ENCODE measurements around the gene OLIG3. TPM values are rescaled to one million over a fixed set of nuclear protein-coding genes. Genes with fewer than 3 reads are reported as not detected.

Gene OLIG3
- total RNA-seq, 1 experiment from 2014 or later = 5.4 TPM

GRCh38 chr6:137487869-137488149 lies 6.4 kb downstream of the OLIG3 start:
- Mint-ChIP-seq H3K4me3 (peak overlapping the region; percentile 84), H3K36me3 (no peaks in the 10 kb centered on the region)

More at GRCh38 chr6:137487869-137488149, 6.4 kb downstream of the OLIG3 start:
- TF ChIP-seq SP1 (CRISPR knock-in tag; conservative IDR thresholded peaks at IDR 0.05) (no peak), AFF4 (CRISPR knock-in tag; IDR thresholded peaks at IDR 0.05; ENCODE audit: borderline replicate concordance) (no peak), JUN (CRISPR knock-in tag; IDR thresholded peaks at IDR 0.05) (no peak), SMAD4 (CRISPR knock-in tag; IDR thresholded peaks at IDR 0.05) (no peak), ZNF423 (CRISPR knock-in tag; IDR thresholded peaks at IDR 0.05) (no peak), CBFB (CRISPR knock-in tag; IDR thresholded peaks at IDR 0.05; ENCODE audit: low read depth) (no peak), ZSCAN18 (CRISPR knock-in tag; IDR thresholded peaks at IDR 0.05) (no peak), FOXK1 (CRISPR knock-in tag; IDR thresholded peaks at IDR 0.05) (no peak), OVOL2 (CRISPR knock-in tag; IDR thresholded peaks at IDR 0.05; ENCODE audit: borderline replicate concordance) (no peak), TEAD4 (CRISPR knock-in tag; IDR thresholded peaks at IDR 0.05) (no peak), NR3C1 (CRISPR knock-in tag; conservative IDR thresholded peaks at IDR 0.05; ENCODE audit: low read depth) (no peak), ELF4 (CRISPR knock-in tag; IDR thresholded peaks at IDR 0.05; ENCODE audit: low read depth) (no peak), ZBTB43 (CRISPR knock-in tag; IDR thresholded peaks at IDR 0.05) (no peak), FOXJ3 (CRISPR knock-in tag; IDR thresholded peaks at IDR 0.05; ENCODE audit: borderline replicate concordance) (no peak), ZNF416 (CRISPR knock-in tag; IDR thresholded peaks at IDR 0.05) (no peak), PRRX2 (CRISPR knock-in tag; IDR thresholded peaks at IDR 0.05) (no peak), HMGXB4 (CRISPR knock-in tag; IDR thresholded peaks at IDR 0.05) (no peak)
- TF ChIP-seq, protein P1, sequence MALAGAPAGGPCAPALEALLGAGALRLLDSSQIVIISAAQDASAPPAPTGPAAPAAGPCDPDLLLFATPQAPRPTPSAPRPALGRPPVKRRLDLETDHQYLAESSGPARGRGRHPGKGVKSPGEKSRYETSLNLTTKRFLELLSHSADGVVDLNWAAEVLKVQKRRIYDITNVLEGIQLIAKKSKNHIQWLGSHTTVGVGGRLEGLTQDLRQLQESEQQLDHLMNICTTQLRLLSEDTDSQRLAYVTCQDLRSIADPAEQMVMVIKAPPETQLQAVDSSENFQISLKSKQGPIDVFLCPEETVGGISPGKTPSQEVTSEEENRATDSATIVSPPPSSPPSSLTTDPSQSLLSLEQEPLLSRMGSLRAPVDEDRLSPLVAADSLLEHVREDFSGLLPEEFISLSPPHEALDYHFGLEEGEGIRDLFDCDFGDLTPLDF (CRISPR knock-in tag; IDR thresholded peaks at IDR 0.05) = no peak
- TF ChIP-seq, protein P2, sequence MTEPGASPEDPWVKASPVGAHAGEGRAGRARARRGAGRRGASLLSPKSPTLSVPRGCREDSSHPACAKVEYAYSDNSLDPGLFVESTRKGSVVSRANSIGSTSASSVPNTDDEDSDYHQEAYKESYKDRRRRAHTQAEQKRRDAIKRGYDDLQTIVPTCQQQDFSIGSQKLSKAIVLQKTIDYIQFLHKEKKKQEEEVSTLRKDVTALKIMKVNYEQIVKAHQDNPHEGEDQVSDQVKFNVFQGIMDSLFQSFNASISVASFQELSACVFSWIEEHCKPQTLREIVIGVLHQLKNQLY (CRISPR knock-in tag; IDR thresholded peaks at IDR 0.05) = no peak
- peak; percentile 19 for DNase-seq (ENCODE audit: low spot score)
- Mint-ChIP-seq H3K27ac (no peak overlapping the region), H3K27me3 (ENCODE audit: low read depth) (peaks cover 93% of the 10 kb centered on the region), H3K4me1 (peaks cover 56% of the 10 kb centered on the region), H3K9me3 (no peaks in the 10 kb centered on the region)
- ChIA-PET POLR2A (no interaction called here), CTCF (interaction anchor here (1.9 kb wide), 1 partner anchor 154 kb away, joined by 6 read pairs; no protein-coding TSS in a partner anchor)
- no peak for ATAC-seq

Data from WTC11 (cell line).